ENCODE data around the gene STARD6.
"Not testable (repeated sequence)": the region's sequence is repeated elsewhere in the genome, so short reads cannot be mapped to it uniquely, and the experiment has no call there.

The STARD6 gene

GRCh38 chr18:54357660-54358494 is at the start of gene STARD6, which contains the start of gene C18orf54:
Gene STARD6 (minus strand): TSS chr18:54357858. CDS start chr18:54354573, 3,285 bp downstream.
Gene C18orf54 (plus strand): TSS chr18:54357906. CDS start chr18:54360573, 2,667 bp downstream.
- peak; percentile 98 for DNase-seq

GRCh38 chr18:54405290-54405689 is 47.6 kb upstream of the STARD6 start:
- DNase-seq = no peak

- no peak for DNase-seq
Measured at GRCh38 chr18:54396760-54397159, 39.1 kb upstream of the STARD6 start.

GRCh38 chr18:54393648-54394294 is 36.1 kb upstream of the STARD6 start:
- no peak for DNase-seq

GRCh38 chr18:54392543-54393023 is 34.9 kb upstream of the STARD6 start:
- peak; percentile 84 for DNase-seq

GRCh38 chr18:54390838-54391237 is 33.2 kb upstream of the STARD6 start:
- no peak for DNase-seq

- DNase-seq = no peak
Measured at GRCh38 chr18:54389143-54389505, 31.5 kb upstream of the STARD6 start.

- DNase-seq = peak; percentile 55
Measured at GRCh38 chr18:54388203-54389142, 30.8 kb upstream of the STARD6 start.

- peak; percentile 44 for DNase-seq
Measured at GRCh38 chr18:54387631-54388030, 30.0 kb upstream of the STARD6 start.

- not testable (repeated sequence) for DNase-seq
Measured at GRCh38 chr18:54386800-54387495, 29.3 kb upstream of the STARD6 start.

GRCh38 chr18:54386043-54386442 is 28.4 kb upstream of the STARD6 start:
- DNase-seq = peak; percentile 15

- no peak for DNase-seq
Measured at GRCh38 chr18:54382733-54383252, 25.1 kb upstream of the STARD6 start.

- DNase-seq = no peak
Measured at GRCh38 chr18:54382076-54382475, 24.4 kb upstream of the STARD6 start.

- no peak for DNase-seq
Measured at GRCh38 chr18:54381640-54382039, 24.0 kb upstream of the STARD6 start.

- DNase-seq = no peak
Measured at GRCh38 chr18:54378057-54378456, 20.4 kb upstream of the STARD6 start.

GRCh38 chr18:54360406-54360805 is 2.7 kb upstream of the STARD6 start:
- DNase-seq = no peak

- DNase-seq = peak; percentile 41
Measured at GRCh38 chr18:54359233-54359632, 1.6 kb upstream of the STARD6 start.

- peak; percentile 83 for DNase-seq
Measured at GRCh38 chr18:54358495-54359040, 910 bp upstream of the STARD6 start.

GRCh38 chr18:54357082-54357659 is 487 bp downstream of the STARD6 start:
- no peak for DNase-seq

GRCh38 chr18:54351186-54351585 is 6.5 kb downstream of the STARD6 start:
- DNase-seq = no peak

GRCh38 chr18:54338230-54338629 is 19.4 kb downstream of the STARD6 start:
- no peak for DNase-seq
